ENCODE data around the gene ALDH3B2. TPM values are rescaled to one million over a fixed set of nuclear protein-coding genes. Genes with fewer than 3 reads are reported as not detected.

The ALDH3B2 gene
- total RNA-seq, 1 donor from 2014 or later: 0.65 TPM

DNA sequence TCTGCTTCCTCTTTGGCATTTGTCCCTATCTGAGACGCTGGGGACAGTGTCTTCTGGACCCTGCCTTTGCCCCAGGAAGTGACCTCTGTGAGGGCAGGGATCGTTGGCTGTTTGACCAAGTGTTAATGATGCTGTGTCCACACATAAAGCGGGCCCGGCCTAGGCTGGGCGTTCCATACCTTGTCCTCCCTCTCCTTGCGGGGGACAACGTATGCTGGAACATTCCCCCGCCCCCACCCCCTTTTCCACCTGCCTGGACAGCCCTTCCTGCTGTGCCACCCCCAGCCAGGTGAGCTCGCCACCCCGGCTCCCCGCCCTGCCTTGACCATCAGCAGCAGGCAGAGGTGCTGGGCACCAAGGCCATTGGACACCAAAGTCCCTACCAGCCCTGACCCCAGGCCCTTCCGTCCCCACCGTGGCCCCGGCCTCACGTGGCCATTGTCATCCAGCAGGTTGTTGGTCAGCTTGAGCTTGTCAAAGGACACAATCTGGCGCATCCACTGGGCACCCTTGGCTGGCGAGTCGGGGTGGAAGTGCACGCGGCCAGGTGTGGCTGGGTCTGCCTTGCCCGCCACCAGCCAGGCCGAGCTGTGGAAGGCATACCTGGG, 40.6 kb downstream of the ALDH3B2 start:
- Histone ChIP-seq H3K36me3 (no peaks in the 10 kb centered on the region), H3K9me3 (no peaks in the 10 kb centered on the region), H3K27ac (no peak overlapping the region), H3K27me3 (ENCODE audit: low read depth) (peaks cover 8% of the 10 kb centered on the region), H3K4me3 (no peak overlapping the region), H3K4me1 (peaks cover 12% of the 10 kb centered on the region)
- no peak for TF ChIP-seq CTCF (IDR thresholded peaks at IDR 0.05)
- no peak for ATAC-seq
- no peak for DNase-seq
- intact Hi-C loops (cut with DNase I): no loop called here

GRCh38 chr11:67632982-67633755, 41.3 kb downstream of the ALDH3B2 start:
- peaks cover 14% of the 10 kb centered on the region for H3K4me1 ChIP-seq
- intact Hi-C loops (cut with DNase I): no loop called here
- H3K9me3 ChIP-seq: no peaks in the 10 kb centered on the region
- no peak for ATAC-seq
- H3K27me3 ChIP-seq (ENCODE audit: low read depth): peaks cover 8% of the 10 kb centered on the region
- no peak for TF ChIP-seq CTCF (IDR thresholded peaks at IDR 0.05)
- DNase-seq: peak; percentile 47
- H3K27ac ChIP-seq: no peak overlapping the region
- no peaks in the 10 kb centered on the region for H3K36me3 ChIP-seq
- H3K4me3 ChIP-seq: no peak overlapping the region

DNA sequence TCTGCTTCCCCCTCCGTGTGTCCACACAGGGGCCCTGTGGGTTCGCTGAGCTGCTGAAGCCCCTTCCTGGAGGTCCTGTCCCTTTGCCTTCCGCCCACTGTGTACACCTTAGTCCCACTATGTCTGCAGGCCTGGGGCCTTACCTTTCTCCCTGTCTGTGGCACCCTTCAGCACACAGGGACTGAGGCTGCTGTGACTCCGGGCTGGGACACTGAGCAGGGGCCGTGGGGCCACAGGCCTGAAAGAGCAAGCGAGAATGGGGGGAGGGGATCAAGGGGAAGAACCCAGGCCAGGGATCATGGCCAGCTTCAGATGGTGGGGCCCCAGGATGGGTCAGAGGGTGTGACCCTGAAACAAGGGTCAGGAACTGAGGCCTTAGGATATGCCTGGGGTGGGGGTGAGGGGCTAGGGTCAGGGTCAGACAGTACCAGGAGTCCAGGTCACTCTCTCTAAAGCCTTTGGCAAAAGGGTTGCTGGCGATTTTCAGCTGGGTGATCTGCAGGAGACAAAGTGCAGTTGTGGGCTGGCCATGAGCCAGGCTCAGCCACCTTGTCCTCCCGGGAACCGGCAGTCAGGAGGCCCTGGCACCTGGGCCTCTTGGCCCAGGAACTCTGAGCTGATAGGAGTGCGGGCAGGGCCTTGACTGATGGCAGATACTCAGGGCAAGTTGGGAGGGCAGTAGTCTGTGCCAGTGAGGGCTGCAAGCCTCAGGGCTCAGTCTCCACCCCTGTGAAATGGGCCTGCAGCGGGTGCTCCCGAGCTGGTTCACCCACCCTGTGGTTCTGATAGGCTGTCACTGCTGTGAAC, 42.0 kb downstream of the ALDH3B2 start:
- intact Hi-C loops (cut with DNase I): no loop called here
- H3K36me3 ChIP-seq: no peaks in the 10 kb centered on the region
- TF ChIP-seq CTCF (IDR thresholded peaks at IDR 0.05): no peak
- H3K27ac ChIP-seq: no peak overlapping the region
- H3K9me3 ChIP-seq: no peaks in the 10 kb centered on the region
- peaks cover 14% of the 10 kb centered on the region for H3K4me1 ChIP-seq
- H3K4me3 ChIP-seq: no peak overlapping the region
- peak; percentile 50 for DNase-seq
- no peak for ATAC-seq
- peaks cover 8% of the 10 kb centered on the region for H3K27me3 ChIP-seq (ENCODE audit: low read depth)

DNA sequence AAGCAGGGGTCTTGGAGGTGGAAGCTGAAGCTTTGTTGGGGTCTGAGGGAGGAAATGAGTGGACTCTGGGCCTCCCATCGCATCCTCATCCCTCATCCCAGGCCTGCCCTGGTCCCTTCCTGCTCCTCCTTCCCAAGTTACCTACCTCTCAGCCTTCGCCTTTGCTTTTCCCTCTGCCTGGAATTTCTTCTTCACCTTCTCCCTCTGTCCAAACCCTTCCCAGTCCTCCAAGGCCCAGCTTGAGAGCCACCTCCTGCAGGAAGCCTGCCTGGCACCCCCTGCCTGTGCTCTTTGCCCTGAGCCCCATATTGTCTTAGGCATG, 42.6 kb downstream of the ALDH3B2 start:
- no peak overlapping the region for H3K27ac ChIP-seq
- H3K4me3 ChIP-seq: no peak overlapping the region
- H3K9me3 ChIP-seq: no peaks in the 10 kb centered on the region
- H3K36me3 ChIP-seq: no peaks in the 10 kb centered on the region
- H3K4me1 ChIP-seq: peaks cover 14% of the 10 kb centered on the region
- no peak for ATAC-seq
- no peak for TF ChIP-seq CTCF (IDR thresholded peaks at IDR 0.05)
- peaks cover 8% of the 10 kb centered on the region for H3K27me3 ChIP-seq (ENCODE audit: low read depth)
- intact Hi-C loops (cut with DNase I): no loop called here
- DNase-seq: no peak

DNA sequence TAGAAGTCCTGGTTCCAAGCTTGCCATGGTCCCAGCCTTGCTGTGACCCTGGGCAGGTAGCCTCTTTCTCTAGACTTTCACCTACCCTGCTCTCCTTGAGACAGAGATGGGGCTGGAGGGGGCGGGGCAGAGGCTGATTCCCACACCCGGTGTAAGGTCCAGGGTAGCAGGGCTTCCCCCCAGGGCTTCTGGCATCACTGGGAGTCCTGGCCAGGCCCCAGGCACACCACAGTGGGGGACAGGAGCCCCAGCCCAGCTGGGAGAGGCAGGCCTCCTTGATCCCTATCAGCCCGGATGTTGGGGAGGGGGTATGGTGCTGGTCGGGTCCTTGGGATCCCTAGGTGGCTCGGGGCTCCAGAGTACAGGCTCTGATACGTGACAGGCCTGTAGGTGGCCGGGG, 43.0 kb downstream of the ALDH3B2 start:
- Histone ChIP-seq H3K27me3 (ENCODE audit: low read depth) (peaks cover 8% of the 10 kb centered on the region), H3K4me3 (no peak overlapping the region), H3K27ac (no peak overlapping the region), H3K4me1 (peaks cover 14% of the 10 kb centered on the region), H3K9me3 (no peaks in the 10 kb centered on the region), H3K36me3 (no peaks in the 10 kb centered on the region)
- intact Hi-C loops (cut with DNase I): no loop called here
- ATAC-seq: no peak
- peak; percentile 52 for DNase-seq
- no peak for TF ChIP-seq CTCF (IDR thresholded peaks at IDR 0.05)

All from lower lobe of right lung (tissue), 2 donors.